ENCODE measurements around the gene TPPP2.

TPPP2 gene

GRCh38 chr14:21081521-21082142 is 51.6 kb downstream of the TPPP2 start:
- DNase-seq = no peak
